GM12874 (cell line): ENCODE results near the gene MLEC.

Experiments used
- TF ChIP-seq, protein P1 (sequence below): IDR thresholded peaks from 2 replicates; pipeline ENCODE4 v1.5.1; 2011; ENCODE audit warnings: low read depth, mild to moderate bottlenecking, control low read depth, low read length, moderate library complexity; ENCODE audit not compliant: insufficient read depth

The MLEC gene

GRCh38 chr12:120646044-120646443 is 40.9 kb upstream of the MLEC start:
- TF ChIP-seq, protein P1, sequence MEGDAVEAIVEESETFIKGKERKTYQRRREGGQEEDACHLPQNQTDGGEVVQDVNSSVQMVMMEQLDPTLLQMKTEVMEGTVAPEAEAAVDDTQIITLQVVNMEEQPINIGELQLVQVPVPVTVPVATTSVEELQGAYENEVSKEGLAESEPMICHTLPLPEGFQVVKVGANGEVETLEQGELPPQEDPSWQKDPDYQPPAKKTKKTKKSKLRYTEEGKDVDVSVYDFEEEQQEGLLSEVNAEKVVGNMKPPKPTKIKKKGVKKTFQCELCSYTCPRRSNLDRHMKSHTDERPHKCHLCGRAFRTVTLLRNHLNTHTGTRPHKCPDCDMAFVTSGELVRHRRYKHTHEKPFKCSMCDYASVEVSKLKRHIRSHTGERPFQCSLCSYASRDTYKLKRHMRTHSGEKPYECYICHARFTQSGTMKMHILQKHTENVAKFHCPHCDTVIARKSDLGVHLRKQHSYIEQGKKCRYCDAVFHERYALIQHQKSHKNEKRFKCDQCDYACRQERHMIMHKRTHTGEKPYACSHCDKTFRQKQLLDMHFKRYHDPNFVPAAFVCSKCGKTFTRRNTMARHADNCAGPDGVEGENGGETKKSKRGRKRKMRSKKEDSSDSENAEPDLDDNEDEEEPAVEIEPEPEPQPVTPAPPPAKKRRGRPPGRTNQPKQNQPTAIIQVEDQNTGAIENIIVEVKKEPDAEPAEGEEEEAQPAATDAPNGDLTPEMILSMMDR = no peak

DNA sequence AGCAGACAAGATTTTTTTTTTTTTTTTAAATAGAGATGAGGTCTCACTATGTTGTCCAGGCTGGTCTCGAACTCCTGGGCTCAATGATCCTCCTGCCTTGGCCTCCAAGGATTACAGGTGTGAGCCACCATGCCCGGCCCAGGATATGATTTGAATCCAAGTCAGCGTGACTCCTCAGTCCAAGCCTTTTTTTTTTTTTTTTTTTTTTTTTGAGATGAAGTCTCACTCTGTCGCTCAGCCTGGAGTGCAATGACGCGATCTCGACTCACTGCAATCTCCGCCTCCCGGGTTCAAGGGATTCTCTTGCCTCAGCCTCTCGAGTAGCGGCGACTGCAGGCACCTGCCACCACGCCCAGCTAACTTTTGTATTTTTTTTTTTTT is 39.6 kb upstream of the MLEC start:
- TF ChIP-seq, protein P1 = no peak

DNA sequence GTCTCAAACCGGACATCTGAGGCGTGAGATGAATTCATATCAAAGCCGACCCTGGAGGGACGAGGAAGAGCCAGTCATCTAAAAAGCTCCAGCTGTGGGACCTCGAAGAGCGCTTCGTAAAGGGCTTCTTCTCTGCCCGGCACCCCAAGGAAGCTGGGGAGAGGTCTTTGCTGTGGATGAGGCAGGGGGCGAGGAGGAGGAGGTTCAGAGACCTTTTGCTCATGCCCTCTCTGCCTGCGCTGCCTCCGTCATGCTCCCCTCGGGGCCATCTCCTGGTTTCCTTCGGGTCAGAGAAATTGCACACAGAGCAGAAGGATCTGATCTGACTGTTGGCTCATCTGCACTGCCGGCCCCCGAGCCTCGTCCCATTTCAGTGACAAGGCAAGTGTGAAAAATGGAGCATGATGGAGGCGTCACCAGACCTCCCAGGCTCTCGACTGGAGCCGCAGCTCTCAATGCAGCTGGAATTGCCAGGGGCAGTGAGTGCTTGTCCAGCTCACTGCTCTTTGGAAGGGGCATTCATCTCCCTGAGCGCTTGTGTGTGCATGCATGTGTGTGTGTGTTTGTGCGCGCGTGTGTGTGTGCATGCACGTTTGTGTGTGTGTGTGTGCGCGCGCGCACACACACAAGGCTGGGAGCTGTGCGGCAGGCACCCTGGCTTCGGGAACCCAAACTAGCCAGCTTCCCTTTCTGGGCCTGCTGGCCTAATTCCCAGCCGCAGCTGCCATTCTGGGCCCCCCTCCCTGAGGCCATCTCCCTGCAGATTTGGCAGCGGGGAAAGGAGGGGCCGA is 37.3 kb upstream of the MLEC start:
- TF ChIP-seq, protein P1 = no peak

DNA sequence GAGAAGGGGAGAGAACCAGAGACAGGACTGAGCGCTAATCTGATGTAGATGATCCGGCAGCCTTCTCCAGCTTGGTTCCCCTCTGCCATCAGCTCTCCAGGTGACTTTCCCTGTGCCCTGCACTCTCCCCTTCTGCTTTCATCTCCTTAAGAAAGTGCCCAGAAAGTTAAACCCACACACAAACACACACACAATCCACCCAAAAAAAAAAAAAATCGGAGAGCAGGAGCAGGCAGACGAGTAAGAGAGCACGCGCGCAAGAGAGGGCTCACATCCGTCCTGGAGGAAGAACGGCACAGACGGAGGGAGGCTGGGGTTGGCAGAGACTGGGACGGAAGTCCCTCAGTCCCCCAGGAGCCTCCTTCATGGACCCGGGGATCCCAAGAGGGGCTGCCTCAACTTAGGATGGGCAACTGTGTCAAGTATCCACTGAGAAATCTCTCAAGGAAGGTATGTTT is 36.7 kb upstream of the MLEC start:
- TF ChIP-seq, protein P1 = no peak

DNA sequence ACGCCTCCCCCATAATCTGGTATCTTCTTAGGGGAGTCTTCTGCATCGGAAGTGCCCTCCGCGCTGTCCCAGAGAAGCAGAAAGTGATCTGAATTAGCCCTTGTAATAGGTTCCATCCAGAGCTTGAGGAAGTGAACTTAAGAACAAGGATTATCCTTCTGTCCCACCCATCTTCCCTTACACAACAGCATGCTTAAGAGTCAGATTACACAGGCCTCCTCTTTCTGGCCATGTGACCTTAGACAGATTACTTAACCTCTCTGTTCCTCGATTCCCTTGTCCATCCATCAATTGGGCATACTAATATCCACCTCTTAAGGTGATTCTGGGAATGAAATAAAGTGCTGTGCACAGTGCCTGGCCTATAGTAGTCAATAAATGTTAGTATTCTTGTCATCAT is 35.1 kb upstream of the MLEC start:
- TF ChIP-seq, protein P1 = no peak

DNA sequence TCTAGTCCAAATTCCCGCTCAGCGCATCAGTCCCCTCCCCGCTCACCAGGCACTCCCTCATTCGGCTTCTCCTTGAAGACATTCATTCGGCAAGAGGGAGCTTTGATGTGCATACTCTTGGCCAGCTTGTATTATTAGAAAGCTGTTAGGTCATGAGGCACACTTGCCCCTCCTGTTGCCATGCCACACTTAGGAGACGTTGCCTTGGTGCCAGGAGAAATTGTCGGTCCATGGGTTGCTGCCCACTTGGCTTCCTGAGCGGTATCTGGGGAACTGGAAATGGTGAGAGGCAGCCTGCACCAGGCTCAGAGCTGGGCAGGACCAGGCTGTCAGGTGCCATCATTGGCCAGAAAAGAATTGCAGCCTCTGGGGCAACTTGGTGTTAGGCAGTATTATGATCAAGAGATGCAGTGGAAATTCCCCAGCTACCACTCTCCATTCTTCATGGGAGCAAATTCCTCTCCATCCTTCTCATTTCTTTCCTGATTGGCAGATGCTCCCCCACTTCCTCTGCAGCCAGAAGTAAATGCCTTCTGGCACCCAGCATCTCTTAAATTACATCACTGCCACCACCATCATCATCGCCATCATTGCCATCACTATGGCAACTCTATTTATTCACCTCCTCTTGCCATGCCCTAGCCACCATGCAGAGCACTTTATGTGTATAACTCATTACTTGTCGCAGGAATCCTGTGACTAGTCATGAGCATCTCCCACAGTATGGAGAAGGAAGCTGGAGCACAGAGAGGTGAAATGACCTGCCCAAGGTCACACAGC is 34.1 kb upstream of the MLEC start:
- TF ChIP-seq, protein P1 = no peak

- TF ChIP-seq, protein P1 = no peak
Measured at GRCh38 chr12:120653611-120654010, 33.3 kb upstream of the MLEC start.
